ENCODE measurements around the gene ENDOG. TPM values are rescaled to one million over a fixed set of nuclear protein-coding genes. Genes with fewer than 3 reads are reported as not detected.

The ENDOG gene
- total RNA-seq, 2 donors from 2014 or later = 29.9 to 87.2 TPM

- Histone ChIP-seq H3K36me3 (peaks cover 0 to 4% of the 10 kb centered on the region in 2 donors), H3K4me3 (peak overlapping the region; percentile 54 to 63), H3K4me1 (replicated peaks) (peaks cover 4% of the 10 kb centered on the region), H3K27ac (peak overlapping the region; percentile 80 to 82), H3K27me3 (replicated peaks; ENCODE audit: insufficient read depth) (no peaks in the 10 kb centered on the region), H3K9me3 (no peaks in the 10 kb centered on the region)
- intact Hi-C loops (cut with DNase I) = no loop called here
- no peak for TF ChIP-seq CTCF (IDR thresholded peaks at IDR 0.05)
- no peak for TF ChIP-seq POLR2AphosphoS5 (IDR thresholded peaks at IDR 0.05)
- DNase-seq (ENCODE audit: low spot score) = peak; percentile 23
- WGBS = 18% methylated on average over 42 of the region's 90 CpGs
Observed at GRCh38 chr9:128818839-128819715, 777 bp downstream of the ENDOG start.

GRCh38 chr9:128819716-128820664 lies 1.7 kb downstream of the ENDOG start:
- Histone ChIP-seq H3K27me3 (replicated peaks; ENCODE audit: insufficient read depth) (no peaks in the 10 kb centered on the region), H3K4me1 (replicated peaks) (peaks cover 11% of the 10 kb centered on the region), H3K27ac (peak overlapping the region; percentile 7 to 80), H3K4me3 (no peak overlapping the region), H3K9me3 (no peaks in the 10 kb centered on the region), H3K36me3 (peaks cover 0 to 4% of the 10 kb centered on the region in 2 donors)
- intact Hi-C loops (cut with DNase I) = no loop called here
- no peak for DNase-seq (ENCODE audit: low spot score)
- WGBS = 63% methylated on average over 18 of the region's 18 CpGs
- TF ChIP-seq POLR2A (IDR thresholded peaks at IDR 0.05) = no peak

GRCh38 chr9:128820665-128821583 lies 2.6 kb downstream of the ENDOG start:
- intact Hi-C loops (cut with DNase I) = no loop called here
- no peaks in the 10 kb centered on the region for H3K27me3 ChIP-seq (replicated peaks; ENCODE audit: insufficient read depth)
- H3K4me3 ChIP-seq = no peak overlapping the region
- H3K36me3 ChIP-seq = peaks cover 0 to 4% of the 10 kb centered on the region in 2 donors
- 85% methylated on average over 24 of the region's 24 CpGs for WGBS
- no peak for TF ChIP-seq CTCF (IDR thresholded peaks at IDR 0.05)
- TF ChIP-seq POLR2A (IDR thresholded peaks at IDR 0.05) = no peak
- no peak for TF ChIP-seq POLR2AphosphoS5 (IDR thresholded peaks at IDR 0.05)
- H3K9me3 ChIP-seq = no peaks in the 10 kb centered on the region
- DNase-seq (ENCODE audit: low spot score) = no peak
- no peak overlapping the region for H3K27ac ChIP-seq
- peaks cover 11% of the 10 kb centered on the region for H3K4me1 ChIP-seq (replicated peaks)

- Histone ChIP-seq H3K9me3 (no peaks in the 10 kb centered on the region), H3K4me3 (no peak overlapping the region), H3K27me3 (replicated peaks; ENCODE audit: insufficient read depth) (no peaks in the 10 kb centered on the region), H3K36me3 (peaks cover 0 to 4% of the 10 kb centered on the region in 2 donors), H3K27ac (no peak overlapping the region), H3K4me1 (replicated peaks) (peaks cover 11% of the 10 kb centered on the region)
- intact Hi-C loops (cut with DNase I) = no loop called here
- WGBS = 80% methylated on average over 16 of the region's 16 CpGs
- TF ChIP-seq CTCF (IDR thresholded peaks at IDR 0.05) = no peak
- no peak for TF ChIP-seq POLR2A (IDR thresholded peaks at IDR 0.05)
- no peak for TF ChIP-seq POLR2AphosphoS5 (IDR thresholded peaks at IDR 0.05)
- no peak for DNase-seq (ENCODE audit: low spot score)
Observed at GRCh38 chr9:128821584-128822406, 3.5 kb downstream of the ENDOG start.
